PC-3 (cell line): ENCODE results near the gene BCAS3. TPM values are rescaled to one million over a fixed set of nuclear protein-coding genes. Genes with fewer than 3 reads are reported as not detected.

Source experiments
- ATAC-seq: fragments of 200-7000 bp; cut with Tn5 transposase; 2 replicates; pipeline ENCODE4 v1.9.1; 2020; ENCODE audit warnings: mild to moderate bottlenecking, moderate library complexity
- BruUV-seq: library from RNA; stranded (reverse); fragments of 400-500 nt; replicated peaks from 2 replicates; lab custom pipeline; 2021; lab: Mats Ljungman, UMichigan
- CTCF ChIA-PET: fragments of 300-600 bp; sonication (Branson Sonifier 250); formaldehyde crosslinking; loops from one replicate; lab custom pipeline; 2022; ENCODE audit warnings: antibody characterized with exemption; lab: Charles Lee
- POLR2A ChIA-PET: fragments of 300-600 bp; sonication (Branson Sonifier 250); formaldehyde crosslinking; loops from one replicate; lab custom pipeline; 2022; ENCODE audit warnings: antibody characterized with exemption; ENCODE audit not compliant: unreplicated experiment; lab: Charles Lee
- DNase-seq: peaks from one replicate; pipeline ENCODE4 v3.0.0-alpha.2; 2015
- H2AFZ ChIP-seq: fragments of 300-600 bp; sonication (generic); 2 replicates; pipeline ENCODE4 v1.6.0; 2016; ENCODE audit warnings: antibody characterized with exemption, low read length
- H3F3A ChIP-seq: fragments of 300-600 bp; sonication (generic); one replicate; pipeline ENCODE4 v1.6.0; 2017; ENCODE audit warnings: antibody characterized with exemption, low read length, control low read depth, mild to moderate bottlenecking; ENCODE audit not compliant: unreplicated experiment
- H3K27ac ChIP-seq: fragments of 300-600 bp; sonication (generic); 2 replicates; pipeline ENCODE4 v1.5.1; 2016; ENCODE audit warnings: mild to moderate bottlenecking, low read length
- H3K27me3 ChIP-seq: fragments of 300-600 bp; sonication (generic); 2 replicates; pipeline ENCODE4 v1.6.1; 2016; ENCODE audit warnings: low read length, mixed read lengths
- H3K36me3 ChIP-seq: fragments of 300-600 bp; sonication (generic); 2 replicates; pipeline ENCODE4 v1.6.1; 2016; ENCODE audit warnings: low read depth, mixed run types, low read length, mixed read lengths
- H3K4me1 ChIP-seq: fragments of 300-600 bp; sonication (generic); 2 replicates; pipeline ENCODE4 v1.5.1; 2016; ENCODE audit warnings: low read length; ENCODE audit not compliant: insufficient read depth
- H3K4me2 ChIP-seq: fragments of 300-600 bp; sonication (generic); 2 replicates; pipeline ENCODE4 v1.6.0; 2016; ENCODE audit warnings: low read length
- H3K4me3 ChIP-seq: fragments of 300-600 bp; sonication (generic); 2 replicates; pipeline ENCODE4 v1.5.1; 2016; ENCODE audit warnings: mild to moderate bottlenecking, low read length, mixed read lengths
- H3K79me2 ChIP-seq: fragments of 300-600 bp; sonication (generic); 2 replicates; pipeline ENCODE4 v1.6.1; 2017; ENCODE audit warnings: low read length, mixed read lengths
- H3K9ac ChIP-seq: fragments of 300-600 bp; sonication (generic); 2 replicates; pipeline ENCODE4 v1.6.0; 2016; ENCODE audit warnings: mild to moderate bottlenecking, low read length
- H3K9me2 ChIP-seq: fragments of 300-600 bp; sonication (generic); replicated peaks from 2 replicates; pipeline ENCODE4 v1.6.1; 2016; ENCODE audit warnings: mixed run types, low read length, mixed read lengths
- H3K9me3 ChIP-seq: fragments of 300-600 bp; sonication (generic); 2 replicates; pipeline ENCODE4 v1.6.1; 2016; ENCODE audit warnings: low read length, mixed read lengths
- H4K20me1 ChIP-seq: fragments of 300-600 bp; sonication (generic); 2 replicates; pipeline ENCODE4 v1.6.1; 2016; ENCODE audit warnings: low read length, mixed read lengths
- CTCF ChIP-seq: fragments of 300-600 bp; sonication (generic); conservative IDR thresholded peaks from 2 replicates; pipeline ENCODE4 v1.5.1; 2017; ENCODE audit warnings: antibody characterized with exemption, low read depth, mild to moderate bottlenecking, low read length
- EZH2 ChIP-seq: fragments of 300-600 bp; sonication (generic); IDR thresholded peaks from one replicate; pipeline ENCODE4 v1.6.1; 2017; ENCODE audit warnings: antibody characterized with exemption, mild to moderate bottlenecking, low read length; ENCODE audit not compliant: unreplicated experiment
- EZH2phosphoT487 ChIP-seq: fragments of 300-600 bp; sonication (generic); IDR thresholded peaks from 2 replicates; pipeline ENCODE4 v1.6.1; 2018; ENCODE audit warnings: mild to moderate bottlenecking, antibody characterized with exemption, low read length, borderline replicate concordance
- intact Hi-C: fragments of 100-400 bp; cut with micrococcal nuclease; formaldehyde crosslinking; loops from 2 replicates; pipeline ENCODE4 v1.9.0; 2023
- total RNA-seq: library from RNA; depleted of rRNA; stranded (reverse); fragments of >200 nt; gene quantifications from 2 replicates; pipeline ENCODE4 v1.2.3, GENCODE V29; 2014

BCAS3 gene
- total RNA-seq, 1 experiment from 2014 or later: 25.9 TPM

- POLR2A ChIA-PET: interaction anchor here (0.6 kb wide), 1 partner anchor 148 kb away, joined by 7 read pairs; no protein-coding TSS in a partner anchor
Measured at GRCh38 chr17:61419496-61420046, 741.9 kb downstream of the BCAS3 start.

GRCh38 chr17:61420052-61420451 is 742.4 kb downstream of the BCAS3 start:
- DNase-seq (no peak), ATAC-seq (no peak)
- Histone ChIP-seq H3K27ac (no peak overlapping the region), H3K4me2 (no peak overlapping the region), H3K9me2 (no peaks in the 10 kb centered on the region), H4K20me1 (no peaks in the 10 kb centered on the region), H3K9ac (no peak overlapping the region), H3K27me3 (no peaks in the 10 kb centered on the region), H3K36me3 (no peaks in the 10 kb centered on the region), H3K4me3 (no peak overlapping the region), H3K79me2 (no peaks in the 10 kb centered on the region), H2AFZ (no peak overlapping the region), H3K9me3 (no peaks in the 10 kb centered on the region), H3F3A (no peaks in the 10 kb centered on the region), H3K4me1 (peaks cover 6% of the 10 kb centered on the region)
- intact Hi-C loops: no loop called here
- BruUV-seq: no TSS peak
- no peak for TF ChIP-seq CTCF
- TF ChIP-seq EZH2phosphoT487: no peak
- TF ChIP-seq EZH2: no peak
- ChIA-PET POLR2A (interaction anchor here (0.6 kb wide), 1 partner anchor 148 kb away, joined by 7 read pairs; no protein-coding TSS in a partner anchor), CTCF (interaction anchor here (0.7 kb wide), 1 partner anchor 25 kb away, joined by 4 read pairs; no protein-coding TSS in a partner anchor)

More at GRCh38 chr17:61419496-61420046, 741.9 kb downstream of the BCAS3 start:
- H3K36me3 ChIP-seq: no peaks in the 10 kb centered on the region
- no TSS peak for BruUV-seq
- H3K4me2 ChIP-seq: no peak overlapping the region
- no peaks in the 10 kb centered on the region for H3K79me2 ChIP-seq
- H3K27me3 ChIP-seq: no peaks in the 10 kb centered on the region
- H3K4me1 ChIP-seq: peaks cover 8% of the 10 kb centered on the region
- H3K9ac ChIP-seq: no peak overlapping the region
- DNase-seq: no peak
- H2AFZ ChIP-seq: no peak overlapping the region
- H3K9me2 ChIP-seq: no peaks in the 10 kb centered on the region
- H3K9me3 ChIP-seq: no peaks in the 10 kb centered on the region
- intact Hi-C loops: loop anchor here (10.0 kb wide), 1 partner anchor 265 kb away; no protein-coding TSS in a partner anchor
- H4K20me1 ChIP-seq: no peaks in the 10 kb centered on the region
- H3K27ac ChIP-seq: no peak overlapping the region
- ATAC-seq: no peak
- CTCF ChIA-PET: interaction anchor here (0.7 kb wide), 1 partner anchor 25 kb away, joined by 4 read pairs; no protein-coding TSS in a partner anchor
- TF ChIP-seq CTCF: no peak
- no peak overlapping the region for H3K4me3 ChIP-seq
- no peaks in the 10 kb centered on the region for H3F3A ChIP-seq

GRCh38 chr17:61420745-61421398 is 743.2 kb downstream of the BCAS3 start:
- ATAC-seq (no peak), DNase-seq (no peak)
- Histone ChIP-seq H3K4me2 (no peak overlapping the region), H3K9me3 (no peaks in the 10 kb centered on the region), H3K4me3 (no peak overlapping the region), H3K36me3 (no peaks in the 10 kb centered on the region), H3K27ac (no peak overlapping the region), H2AFZ (no peak overlapping the region), H3K4me1 (peaks cover 10% of the 10 kb centered on the region), H3K79me2 (no peaks in the 10 kb centered on the region), H3K27me3 (no peaks in the 10 kb centered on the region), H4K20me1 (no peaks in the 10 kb centered on the region), H3K9ac (no peak overlapping the region), H3F3A (no peaks in the 10 kb centered on the region), H3K9me2 (no peaks in the 10 kb centered on the region)
- intact Hi-C loops: no loop called here
- no TSS peak for BruUV-seq
- TF ChIP-seq CTCF (no peak), EZH2 (no peak), EZH2phosphoT487 (no peak)
- CTCF ChIA-PET: no interaction called here
- POLR2A ChIA-PET: interaction anchor here (0.5 kb wide), 1 partner anchor 47 kb away, joined by 3 read pairs; no protein-coding TSS in a partner anchor
